OCI-M1 (cell line): ENCODE data around the gene ZNF730.
"Not testable (repeated sequence)": the region's sequence is repeated elsewhere in the genome, so short reads cannot be mapped to it uniquely, and the experiment has no call there.

ENCODE experiments used
- DNase-seq: peaks from one replicate; lab custom pipeline; 2025; lab: John Stamatoyannopoulos, UW

Gene ZNF730

DNA sequence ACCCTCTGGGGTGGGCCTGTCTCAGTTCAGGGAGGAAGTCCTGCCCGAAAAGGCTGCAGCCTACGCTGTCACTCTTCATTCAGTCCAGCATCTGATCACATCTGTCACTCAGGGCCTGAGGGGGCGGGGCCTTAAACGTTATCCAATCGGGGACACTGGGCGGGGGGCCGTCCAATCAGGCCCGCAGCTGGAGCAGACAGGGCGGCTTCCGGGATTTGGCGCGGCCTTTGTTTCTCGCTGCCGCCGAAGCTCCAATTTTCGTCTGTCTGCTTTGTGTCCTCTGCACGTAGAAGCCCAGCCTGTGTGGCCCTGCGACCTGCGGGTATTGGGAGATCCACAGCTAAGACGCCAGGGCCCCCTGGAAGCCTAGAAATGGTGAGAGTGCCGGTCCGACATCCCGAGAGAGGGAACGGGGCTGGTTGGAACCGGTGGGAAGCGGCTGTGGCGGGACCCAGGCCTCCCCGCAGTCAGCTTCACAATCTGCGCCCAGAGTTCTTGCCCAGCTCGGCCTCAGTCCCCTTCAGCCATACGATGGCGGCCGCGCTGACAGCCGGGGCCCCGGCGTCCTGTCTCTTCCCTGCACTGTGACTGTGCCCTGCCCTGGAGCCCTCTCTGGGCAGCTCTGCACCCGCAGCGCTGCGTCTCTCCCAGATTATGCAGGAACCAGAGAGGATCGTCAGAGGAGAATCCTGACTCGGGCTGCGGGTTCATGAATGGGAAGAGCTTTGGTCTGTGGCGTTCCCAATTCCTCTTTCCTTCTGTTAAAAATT, at the start of gene ZNF730:
ZNF730 (plus strand) TSS at position 224 of the 770 bp plus-strand sequence; CDS start at position 373, 149 bp downstream.
- peak; percentile 94 for DNase-seq

DNA sequence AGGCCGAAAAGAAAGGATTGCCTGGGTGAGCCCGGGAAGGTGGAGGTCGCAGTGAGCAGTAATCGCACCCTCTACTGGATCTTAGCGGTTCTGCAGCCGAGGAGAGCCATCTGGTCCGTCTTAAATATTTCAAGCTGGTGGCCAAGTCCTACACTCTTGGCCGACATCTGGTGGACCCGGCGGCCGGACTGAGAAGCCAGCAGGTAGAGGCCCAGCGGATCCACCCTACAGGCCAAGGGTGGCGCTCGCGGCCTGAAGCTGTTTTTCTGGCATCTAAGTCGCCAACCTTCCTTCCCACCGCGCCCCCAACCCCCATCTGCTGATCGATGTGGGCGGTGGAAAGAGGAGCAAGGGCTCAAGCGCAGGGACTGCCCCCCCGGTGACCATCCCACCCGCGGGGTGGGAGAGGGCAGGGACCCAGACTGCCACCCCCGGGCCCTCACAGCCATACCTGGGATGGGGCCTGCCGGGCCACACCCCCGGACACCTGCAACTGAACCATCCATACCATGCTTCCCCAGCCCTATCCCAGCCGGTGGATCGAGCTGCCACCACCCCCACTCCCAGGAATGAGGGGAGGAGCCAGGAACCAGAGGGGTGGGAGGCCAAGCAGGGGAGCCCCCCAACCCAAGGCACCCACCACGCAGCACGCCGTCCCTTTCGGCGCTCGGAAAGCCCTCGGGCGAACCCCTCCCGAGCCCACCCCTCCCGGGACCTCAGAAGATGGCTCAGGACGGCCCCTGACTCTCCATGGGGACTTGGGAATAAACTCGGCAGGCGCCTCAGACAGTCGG, 46.3 kb upstream of the ZNF730 start:
- no peak for DNase-seq

DNA sequence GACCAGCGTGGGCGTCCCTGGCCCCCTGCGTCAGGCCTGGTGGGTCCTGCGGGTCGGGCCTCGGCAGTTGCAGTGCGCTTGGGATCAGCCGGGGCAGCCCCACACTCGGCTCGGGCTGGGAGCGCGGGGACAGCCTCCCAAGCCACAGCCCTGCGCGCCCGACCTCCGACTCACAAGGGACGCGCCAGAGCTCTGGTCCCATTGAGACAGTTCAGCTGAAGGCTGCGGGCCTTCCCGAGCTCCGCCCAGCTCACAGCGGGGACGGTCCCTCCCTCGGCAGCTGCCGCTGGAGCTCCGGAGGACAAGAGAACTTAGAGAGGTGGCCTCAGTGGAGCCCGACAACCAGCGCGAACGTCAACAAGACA, 45.7 kb upstream of the ZNF730 start:
- no peak for DNase-seq

DNA sequence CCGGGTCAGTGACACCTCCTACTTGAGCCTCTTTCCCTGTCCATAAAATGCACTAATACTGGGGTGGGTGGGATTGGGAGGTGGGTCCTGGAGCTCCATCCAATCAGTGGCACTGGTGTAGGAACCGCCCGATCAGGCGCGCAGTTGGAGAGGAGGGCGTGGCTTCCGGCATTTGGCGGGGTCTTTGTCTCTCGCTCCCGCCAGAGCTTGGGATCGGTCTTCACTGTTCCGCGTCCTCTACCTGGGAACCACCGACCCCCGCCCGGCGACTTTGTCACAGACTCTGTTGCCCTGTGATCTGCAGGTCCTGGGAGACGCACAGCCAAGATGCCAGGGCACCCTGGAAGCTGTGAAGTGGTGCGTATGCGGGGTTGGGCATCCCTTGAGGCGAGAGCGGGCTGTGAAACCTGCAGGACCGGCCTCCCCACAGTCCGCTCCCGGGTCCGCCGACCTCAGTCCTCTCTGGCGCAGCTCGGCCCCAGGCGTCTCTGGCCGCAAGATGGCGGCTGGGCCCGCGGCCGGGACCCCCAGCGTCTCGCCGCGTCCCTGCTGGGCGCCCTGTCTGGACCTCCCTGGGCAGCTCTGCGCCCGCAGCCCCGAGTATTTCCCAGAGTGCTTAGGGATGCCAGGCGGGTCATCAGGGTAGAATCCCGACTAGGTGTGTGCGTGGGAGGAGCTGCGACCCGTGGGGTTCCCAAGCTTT, 41.6 kb upstream of the ZNF730 start:
- DNase-seq, result peak; percentile 89

DNA sequence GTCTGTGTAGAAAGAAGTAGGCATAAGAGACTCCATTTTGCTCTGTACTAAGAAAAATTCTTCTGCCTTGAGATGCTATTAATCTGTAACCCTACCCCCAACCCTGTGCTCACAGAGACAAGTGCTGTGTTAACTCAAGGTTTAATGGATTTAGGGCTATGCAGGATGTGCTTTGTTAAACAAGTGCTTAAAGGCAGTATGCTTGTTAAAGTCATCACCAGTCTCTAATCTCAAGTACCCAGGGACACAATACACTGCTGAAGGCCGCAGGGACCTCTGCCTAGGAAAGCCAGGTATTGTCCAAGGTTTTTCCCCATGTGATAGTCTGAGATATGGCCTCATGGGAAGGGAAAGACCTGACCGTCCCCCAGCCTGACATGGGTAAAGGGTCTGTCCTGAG, 39.0 kb upstream of the ZNF730 start:
- DNase-seq, result not testable (repeated sequence)

DNA sequence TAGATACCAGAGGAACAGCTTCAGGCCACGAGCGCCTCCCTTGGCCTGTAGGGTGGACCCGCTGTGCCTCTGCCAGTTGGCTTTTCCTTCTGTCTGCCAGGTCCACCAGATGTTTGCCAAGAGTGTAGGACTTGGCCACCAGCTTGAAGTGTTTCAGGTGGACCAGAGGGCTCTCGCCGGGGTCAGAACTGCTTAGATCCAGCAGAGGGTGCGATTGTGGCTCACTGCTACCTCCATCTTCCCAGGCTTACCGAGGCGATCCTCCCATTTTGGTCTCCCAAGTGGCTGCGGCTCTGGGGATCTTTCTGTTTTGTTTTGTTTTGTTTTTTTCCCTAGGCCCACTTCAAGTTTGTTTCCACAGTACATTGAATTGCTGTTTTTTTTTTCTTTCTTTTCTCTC, 23.0 kb upstream of the ZNF730 start:
- no peak for DNase-seq

DNA sequence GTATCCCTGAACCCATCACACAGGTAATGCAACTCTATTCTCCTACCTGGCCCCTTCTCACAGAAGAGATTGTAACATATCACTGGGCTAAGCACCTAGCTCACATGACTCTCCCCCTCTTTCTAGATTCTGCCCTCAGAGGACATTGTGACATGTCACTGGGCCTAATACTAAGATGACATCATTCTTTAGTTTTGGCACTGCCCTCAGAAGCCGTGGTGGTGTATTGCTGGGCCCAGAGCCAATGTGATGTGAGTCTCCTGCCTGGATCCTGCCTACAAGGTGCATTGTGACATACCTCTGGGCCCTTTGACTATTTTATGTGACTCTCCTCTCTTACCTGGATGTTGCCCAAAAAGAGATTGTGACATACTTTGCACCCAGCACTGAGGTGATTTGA, 21.4 kb upstream of the ZNF730 start:
- DNase-seq, result no peak

DNA sequence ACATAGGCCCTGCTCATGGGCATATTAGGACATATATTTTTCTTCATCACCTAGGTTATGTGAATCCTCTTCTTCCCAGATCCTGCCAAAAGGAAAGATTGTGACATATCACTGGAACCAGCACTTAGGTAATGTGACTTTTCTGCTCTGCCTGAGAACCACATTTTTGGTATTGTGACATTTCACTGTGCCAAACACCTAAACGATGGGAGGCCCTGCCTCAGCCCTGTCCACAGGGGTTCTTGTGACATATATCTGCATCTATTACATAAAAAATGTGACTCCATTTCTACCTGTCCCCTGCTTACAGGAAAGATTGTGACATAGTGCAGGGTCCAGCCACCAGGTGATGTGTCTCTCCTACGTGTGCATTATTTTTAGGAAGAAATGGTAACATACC, 18.5 kb upstream of the ZNF730 start:
- no peak for DNase-seq

DNA sequence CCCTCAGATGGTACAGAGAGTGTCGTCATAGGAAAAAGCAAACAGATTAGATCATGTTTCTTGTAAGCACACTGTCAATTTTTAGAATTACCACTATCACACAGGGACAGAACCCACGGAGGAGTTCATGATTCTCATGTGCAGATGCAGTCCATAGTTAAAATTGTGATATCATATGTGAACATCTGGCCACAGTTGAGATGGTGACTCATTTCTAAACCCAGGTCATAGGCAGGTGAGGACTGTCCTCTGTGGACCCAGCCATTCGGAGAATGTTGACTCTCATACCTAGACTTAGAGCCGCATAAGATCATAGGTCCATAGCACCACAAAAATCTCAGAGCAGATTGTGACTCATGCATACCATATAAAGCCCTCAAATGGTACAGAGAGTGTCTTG, 17.8 kb upstream of the ZNF730 start:
- DNase-seq, result peak; percentile 66

DNA sequence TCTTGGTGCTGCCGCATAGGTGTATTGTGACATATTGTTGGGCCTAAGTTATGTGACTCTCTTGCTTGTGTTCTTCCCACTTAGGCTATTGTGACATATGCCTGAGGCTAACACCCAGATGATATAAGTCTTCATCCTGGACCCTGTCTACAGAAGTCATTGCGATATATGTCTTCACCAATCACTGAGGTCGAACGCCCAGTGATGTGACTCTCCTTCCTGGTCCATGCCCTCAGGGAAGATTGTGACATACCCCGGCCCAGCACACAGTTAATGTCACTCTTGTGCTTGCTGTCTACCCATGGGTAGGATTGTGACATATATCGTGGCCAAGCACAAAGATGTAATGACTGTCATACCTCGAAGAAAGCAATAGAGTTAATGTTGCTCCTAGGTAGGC, 16.9 kb upstream of the ZNF730 start:
- no peak for DNase-seq

DNA sequence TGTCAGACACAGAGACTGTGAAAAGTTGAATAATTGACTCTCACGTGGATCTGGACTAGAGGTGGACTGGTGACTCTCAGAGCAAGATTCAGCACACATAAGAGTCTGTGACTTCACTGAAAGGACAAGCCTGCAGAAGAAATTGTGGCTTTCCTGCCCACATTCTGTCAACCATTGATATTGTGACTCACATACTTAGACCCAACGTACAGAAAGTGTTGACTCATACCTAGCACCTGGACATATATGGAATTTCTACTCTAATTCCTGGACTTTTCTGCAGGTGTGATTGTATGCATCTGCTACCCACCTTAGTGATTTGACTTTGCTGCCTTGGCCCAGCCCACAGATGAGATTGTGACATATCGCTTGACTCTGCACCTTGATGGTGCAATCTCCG, 15.6 kb upstream of the ZNF730 start:
- no peak for DNase-seq

DNA sequence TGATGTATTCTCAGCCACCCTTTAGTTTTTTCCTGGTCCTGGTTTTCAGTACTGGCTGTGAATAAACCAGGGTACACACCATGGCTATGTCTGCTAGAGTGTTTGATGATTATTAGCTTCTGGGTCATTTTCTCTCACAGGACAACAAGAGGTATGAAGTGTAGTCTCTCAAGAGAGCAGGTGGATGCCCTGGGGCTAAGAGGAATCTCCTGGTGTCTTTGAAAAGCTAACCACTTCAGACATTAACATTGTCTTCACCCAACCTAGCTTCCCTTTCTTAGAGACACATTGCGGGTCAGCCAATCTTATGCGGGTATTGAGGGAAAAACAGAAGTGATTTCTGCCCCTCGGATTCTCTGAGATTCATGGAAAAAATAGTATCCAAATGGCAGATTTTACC, 1.6 kb downstream of the ZNF730 start:
- DNase-seq, result no peak

DNA sequence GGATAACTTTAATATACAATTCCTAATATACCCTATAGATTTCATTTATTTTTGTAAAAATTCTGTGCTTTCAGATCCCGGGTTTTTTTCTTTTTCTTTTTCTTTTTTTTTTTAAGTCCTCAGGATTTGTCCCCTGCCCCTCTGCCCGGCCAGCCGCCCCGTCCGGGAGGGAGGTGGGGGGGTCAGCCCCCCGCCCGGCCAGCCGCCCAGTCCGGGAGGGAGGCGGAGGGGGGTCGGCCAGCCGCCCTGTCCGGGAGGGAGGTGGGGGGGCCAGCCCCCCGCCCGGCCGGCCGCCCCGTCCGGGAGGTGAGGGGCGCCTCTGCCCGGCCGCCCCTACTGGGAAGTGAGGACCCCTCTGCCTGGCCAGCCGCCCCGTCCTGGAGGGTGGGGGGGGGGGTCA, 17.4 kb downstream of the ZNF730 start:
- not testable (repeated sequence) for DNase-seq

DNA sequence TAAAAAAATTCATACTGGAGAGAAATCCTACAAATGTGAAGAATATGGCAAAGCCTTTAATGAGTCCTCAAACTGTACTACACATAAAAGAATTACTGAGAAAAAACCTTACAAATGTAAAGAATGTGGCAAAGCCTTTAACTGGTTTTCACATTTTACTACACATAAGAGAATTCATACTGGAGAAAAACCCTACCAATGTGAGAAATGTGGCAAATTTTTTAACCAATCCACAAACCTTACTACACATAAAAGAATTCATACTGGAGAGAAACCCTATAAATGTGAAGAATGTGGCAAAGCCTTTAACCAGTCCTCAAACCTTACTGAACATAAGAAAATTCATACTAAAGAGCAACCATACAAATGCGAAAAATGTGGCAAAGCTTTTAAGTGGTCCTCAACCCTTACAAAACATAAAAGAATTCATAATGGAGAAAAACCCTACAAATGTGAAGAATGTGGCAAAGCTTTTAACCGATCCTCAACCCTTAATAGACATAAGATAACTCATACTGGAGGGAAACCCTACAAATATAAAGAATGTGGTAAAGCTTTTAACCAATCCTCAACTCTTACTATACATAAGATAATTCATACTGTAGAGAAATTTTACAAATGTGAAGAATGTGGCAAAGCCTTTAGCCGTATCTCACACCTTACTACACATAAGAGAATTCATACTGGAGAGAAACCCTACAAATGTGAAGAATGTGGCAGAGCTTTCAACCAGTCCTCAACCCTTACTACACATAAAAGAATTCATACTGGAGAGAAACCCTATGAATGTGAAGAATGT, 29.0 kb downstream of the ZNF730 start:
- DNase-seq, result no peak

DNA sequence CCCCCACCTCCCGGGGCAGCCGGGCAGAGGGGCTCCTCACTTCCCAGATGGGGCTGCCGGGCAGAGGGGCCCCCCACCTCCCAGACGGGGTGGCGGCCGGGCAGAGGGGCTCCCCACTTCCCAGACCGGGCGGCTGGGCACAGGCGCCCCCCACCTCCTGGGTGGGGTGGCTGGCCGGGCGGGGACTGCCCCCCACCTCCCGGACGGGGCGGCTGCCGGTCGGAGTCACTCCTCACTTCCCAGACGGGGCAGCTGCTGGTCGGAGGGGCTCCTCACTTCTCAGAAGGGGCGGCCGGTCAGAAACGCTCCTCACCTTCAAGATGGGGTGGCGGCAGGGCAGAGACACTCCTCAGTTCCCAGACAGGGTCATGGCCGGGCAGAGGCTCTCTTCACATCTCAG, 43.9 kb downstream of the ZNF730 start:
- no peak for DNase-seq

DNA sequence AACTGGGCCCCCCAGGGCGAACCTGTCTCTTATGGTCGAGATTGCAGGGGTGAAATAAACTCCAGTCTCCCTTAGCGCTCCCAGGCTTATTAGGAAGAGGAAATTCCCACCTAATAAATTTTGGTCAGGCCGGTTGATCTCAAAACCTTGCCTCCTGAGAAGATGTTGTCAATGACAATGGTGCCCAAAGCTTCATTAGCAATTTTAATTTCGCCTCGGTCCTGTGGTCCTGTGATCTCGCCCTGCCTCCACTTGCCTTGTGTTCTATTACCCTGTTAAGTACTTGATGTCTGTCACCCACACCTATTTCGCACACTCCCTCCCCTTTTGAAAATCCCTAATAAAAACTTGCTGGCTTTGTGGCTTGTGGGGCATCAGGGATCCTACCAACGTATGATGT, 51.5 kb downstream of the ZNF730 start:
- DNase-seq, result not testable (repeated sequence)

DNA sequence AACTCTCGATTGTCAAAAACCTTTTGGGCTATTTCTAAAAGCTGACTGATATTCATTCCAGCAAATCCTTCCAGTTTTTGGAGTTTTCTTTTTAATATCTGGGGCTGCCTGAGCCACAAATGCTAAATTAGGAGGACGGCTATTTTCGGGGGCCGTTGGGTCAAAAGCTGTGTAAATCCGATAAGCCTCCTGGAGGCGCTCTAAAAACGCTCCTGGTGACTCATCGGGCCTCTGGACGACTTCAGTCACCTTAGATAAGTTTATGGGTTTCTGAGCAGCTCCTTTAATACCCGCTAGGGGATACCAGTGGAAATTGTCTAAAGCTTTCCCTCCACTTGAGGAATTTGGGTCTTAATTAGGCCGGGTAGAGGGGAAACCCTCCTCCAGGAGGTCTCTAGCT, 66.4 kb downstream of the ZNF730 start:
- DNase-seq, result no peak

DNA sequence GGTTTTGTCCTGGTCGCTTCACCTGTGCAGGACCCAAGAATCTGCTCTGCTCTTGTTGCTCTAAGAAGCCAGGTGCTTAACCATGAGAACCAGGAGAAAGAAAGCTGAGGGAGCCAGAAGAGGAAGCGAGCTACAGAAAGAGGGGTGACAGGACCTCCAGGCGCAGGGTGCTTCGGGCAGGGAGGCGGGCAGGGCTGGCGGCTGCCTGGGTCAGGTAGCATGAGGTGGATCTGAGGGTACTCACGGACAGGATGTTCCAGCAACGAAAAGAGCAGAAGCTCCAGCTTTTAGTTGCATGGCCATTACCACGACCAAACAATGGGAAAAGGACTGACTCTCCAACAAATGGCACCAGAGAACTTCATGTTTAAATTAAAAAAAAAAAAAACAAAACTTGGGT, 73.5 kb downstream of the ZNF730 start:
- DNase-seq, result no peak
